GM18526 (cell line): ENCODE measurements around the gene TCF7L1.

Source experiments
- POLR2A ChIP-seq: IDR thresholded peaks from 3 replicates; pipeline ENCODE4 v1.6.1; 2011; ENCODE audit not compliant: insufficient read length; ENCODE audit errors: extremely low read depth

Gene TCF7L1

DNA sequence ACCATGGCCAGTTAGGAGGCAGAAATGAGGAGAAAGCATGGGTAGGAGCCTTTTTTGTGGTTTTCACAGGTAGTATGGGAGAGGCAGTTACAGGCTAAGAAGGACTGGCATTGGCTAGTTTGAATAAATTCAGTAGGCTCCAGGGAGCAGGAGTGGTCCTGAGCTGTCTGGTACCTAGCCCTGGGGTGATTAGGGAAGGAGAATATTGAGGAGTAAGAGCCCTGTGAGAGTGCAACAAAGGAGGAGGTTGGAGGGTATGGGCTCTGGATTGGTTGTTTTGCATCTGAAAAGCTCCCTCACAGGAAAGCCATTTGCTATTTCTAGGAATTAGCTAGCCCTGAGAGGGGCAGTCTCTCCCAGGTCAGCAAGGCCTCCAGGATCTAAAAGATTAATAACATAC is 13.3 kb upstream of the TCF7L1 start:
- TF ChIP-seq POLR2A = no peak

DNA sequence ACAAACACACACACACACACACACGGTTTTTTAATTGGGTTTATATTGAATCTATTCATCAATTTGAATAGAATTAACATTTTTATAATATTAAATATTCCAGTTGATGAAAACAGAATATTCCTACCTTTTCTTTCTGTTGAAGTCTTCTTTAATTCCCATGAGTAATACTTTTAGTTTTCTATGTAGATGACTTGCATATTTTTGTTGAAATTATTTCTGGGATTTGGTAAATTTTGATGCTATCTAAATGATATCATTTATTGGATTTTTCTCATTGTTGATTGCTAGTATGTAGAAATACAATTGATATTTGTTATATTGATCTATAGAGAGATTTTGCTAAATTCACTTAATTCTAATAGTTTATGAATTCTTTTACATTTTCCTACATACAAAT is 12.8 kb upstream of the TCF7L1 start:
- no peak for TF ChIP-seq POLR2A

DNA sequence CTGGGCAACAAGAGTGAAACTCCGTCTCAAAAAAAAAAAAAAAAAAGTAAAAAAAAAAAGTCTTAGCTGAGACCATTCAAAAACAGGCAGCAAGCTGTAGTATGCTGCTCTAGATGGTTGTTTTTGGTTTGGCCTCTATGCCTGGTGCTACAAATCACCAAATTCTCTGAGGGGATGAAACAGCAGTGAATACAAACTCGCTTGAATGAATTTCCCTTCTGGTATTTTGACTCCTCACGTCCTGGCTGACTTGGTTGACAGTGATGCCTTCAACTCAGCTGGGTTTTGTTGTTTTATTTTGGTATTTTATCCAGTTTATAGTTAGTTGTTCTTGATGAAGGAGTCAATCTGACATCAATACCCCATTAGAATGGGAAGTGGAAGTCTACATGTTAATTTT is 3.3 kb upstream of the TCF7L1 start:
- TF ChIP-seq POLR2A = no peak

DNA sequence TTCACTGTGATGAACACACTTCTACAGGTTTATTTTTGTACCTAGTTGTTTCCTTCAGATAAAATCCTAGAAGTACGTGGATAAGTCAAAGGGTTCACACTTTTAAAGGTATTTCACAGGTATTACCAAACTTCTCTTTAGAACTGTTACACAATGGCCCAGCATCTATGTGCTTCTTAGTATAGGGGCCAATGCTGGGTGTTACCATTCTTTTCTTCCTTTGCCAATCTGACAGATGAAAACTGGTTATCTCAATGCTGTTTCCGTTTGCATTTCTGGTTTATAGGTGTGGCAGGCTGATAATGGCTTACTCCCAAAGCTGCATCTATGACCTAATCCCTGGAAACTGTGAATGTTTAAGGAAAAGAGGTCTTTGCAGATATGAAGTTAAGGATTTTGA is 2.8 kb upstream of the TCF7L1 start:
- TF ChIP-seq POLR2A = no peak

DNA sequence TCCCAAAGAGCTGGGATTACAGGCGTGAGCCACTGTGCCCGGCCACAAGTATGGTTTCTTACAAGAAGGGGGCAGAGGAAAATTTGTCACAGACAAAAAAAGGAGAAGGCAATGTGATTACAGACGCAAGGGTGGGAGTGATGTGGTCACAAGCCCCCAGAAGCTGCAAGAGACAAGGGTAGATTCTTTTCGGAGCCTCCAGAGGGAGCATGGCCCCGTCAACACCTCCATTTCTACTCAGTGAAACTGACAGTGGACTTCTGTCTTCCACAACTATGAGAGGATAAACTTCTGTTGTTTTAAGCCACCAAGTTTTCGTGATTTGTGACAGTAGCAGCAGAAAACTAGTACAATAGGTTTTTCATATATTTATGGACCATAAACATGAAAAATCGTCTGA is 2.1 kb upstream of the TCF7L1 start:
- no peak for TF ChIP-seq POLR2A

DNA sequence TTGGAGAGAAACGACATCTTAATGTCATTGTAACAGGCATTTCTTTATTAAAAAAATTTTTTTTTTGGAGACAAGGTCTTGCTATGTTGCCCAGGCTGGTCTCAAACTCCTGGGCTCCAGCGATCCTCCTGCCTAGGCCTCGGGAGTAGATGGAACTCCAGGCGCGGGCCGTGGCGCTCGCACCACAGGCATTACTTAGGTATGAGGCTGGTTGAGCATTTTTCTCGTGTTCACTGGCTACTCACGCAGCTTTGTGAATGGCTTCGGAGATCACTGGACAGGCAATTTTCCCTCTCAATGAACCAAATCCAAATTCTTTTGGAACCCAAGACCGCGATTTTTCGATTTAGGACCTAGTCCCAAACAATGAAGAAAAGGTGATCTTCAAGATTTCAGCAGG is 795 bp upstream of the TCF7L1 start:
- TF ChIP-seq POLR2A = no peak

DNA sequence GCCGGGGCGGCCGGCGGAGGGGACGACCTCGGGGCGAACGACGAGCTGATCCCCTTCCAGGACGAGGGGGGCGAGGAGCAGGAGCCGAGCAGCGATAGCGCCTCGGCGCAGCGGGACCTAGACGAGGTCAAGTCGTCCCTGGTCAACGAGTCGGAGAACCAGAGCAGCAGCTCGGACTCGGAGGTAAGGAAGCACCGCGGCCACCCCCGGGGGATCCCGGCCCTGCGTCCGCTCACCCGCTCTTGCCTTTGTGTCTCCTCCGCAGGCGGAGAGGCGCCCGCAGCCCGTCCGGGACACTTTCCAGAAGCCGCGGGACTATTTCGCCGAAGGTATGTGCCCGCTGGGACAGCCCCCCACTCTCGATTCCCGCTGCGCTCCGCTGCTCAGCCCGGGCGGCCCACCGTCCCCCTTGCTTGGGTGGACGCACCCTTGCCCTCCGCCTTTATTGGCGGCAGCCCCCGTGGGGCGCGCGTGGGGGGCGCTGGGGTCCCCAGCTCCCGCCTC is 611 bp downstream of the TCF7L1 start:
- no peak for TF ChIP-seq POLR2A

DNA sequence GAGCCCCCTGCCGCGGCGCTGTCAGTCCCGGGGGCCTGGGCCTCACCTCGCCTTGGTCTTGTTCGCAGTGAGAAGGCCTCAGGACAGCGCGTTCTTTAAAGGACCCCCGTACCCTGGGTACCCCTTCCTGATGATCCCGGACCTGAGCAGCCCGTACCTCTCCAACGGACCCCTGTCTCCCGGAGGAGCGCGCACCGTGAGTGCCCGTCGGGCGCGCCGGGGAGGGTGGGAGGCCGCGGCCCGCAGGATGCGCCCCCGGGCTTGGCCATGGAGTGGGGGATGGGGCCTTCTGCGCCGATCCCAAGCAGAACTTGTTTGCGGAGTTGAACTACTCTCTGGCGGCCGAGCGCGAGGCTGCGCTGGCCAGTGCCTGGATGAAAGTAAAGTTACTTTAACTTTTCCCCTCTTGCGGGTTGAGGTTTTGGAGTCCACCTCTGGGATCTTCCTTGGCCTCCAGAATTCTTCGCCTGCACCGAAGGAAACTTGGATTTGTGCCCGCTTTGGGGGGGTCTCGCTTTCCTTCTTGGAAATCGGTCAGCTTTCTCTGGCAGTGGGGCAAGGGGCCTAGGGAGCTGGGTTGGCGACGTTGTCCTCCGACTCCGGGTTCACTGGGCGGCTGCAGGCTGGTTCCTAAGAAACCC is 1.2 kb downstream of the TCF7L1 start:
- no peak for TF ChIP-seq POLR2A

DNA sequence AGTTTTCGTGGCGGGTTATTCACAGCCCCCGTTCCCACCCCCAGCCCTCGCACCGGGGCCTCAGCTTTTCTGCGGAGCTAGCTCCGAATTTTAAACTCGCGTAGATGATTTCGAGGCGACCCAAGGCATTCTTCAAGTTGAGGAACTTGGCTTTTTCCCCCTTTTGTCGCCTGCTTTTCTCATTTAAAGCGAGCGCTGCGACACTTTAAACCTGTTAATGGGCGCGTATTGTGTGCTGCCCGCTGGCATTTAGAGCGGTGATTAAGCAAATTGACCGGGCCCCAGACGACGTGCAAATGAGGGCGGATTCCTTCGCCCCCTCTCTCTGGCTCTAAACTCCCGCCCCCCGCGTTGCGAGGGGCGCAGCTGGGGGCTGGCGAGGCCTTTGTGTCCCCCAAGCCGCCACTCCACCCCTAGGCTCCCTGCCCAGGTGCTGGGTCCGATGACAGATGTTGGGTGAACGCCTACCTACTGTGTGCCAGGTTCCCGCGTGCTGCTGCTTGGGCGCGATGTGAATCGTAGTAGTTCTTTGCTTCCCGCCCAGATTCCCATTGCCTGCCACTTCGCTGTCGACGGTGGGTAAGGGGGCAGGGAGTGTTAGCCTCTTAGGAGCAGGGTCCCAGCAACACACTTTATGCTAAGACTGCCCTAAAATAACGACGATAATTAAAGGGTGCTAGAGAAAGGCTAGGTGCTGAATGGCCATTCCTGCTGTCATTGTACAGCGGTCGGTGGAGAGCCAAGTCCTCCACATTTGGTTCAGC is 1.9 kb downstream of the TCF7L1 start:
- no peak for TF ChIP-seq POLR2A

DNA sequence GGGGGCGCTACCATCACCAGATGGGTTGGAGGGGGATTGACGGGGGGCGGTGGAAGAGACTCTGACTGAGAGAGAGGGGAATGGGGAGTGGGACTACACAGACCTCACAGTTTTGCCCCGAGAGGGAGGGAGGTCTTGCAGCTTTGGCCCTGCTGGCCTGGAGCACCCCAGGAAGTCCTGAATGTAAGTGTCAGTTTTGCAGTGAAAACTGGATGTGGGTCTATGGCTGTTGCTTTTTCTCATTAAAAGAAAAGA is 2.4 kb downstream of the TCF7L1 start:
- no peak for TF ChIP-seq POLR2A

DNA sequence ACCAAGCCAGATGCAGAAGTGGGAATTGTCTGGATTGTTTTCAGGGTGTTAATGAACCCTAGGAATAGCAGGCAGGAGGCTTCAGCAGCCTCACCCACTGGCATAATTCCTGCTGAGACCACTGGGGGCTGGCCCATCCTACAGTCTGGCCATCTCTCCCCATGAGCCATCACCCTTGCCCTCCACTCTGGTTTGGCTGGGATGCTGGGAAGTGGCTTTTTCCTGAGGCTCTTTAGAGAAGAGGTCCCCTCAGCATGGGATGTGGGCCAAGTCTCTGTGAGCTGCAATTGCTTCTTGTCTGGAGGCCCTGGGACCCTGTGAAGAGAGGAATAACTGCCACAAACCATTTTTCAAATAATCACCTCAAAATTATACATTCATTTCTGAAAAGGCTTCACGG is 4.0 kb downstream of the TCF7L1 start:
- TF ChIP-seq POLR2A = no peak

DNA sequence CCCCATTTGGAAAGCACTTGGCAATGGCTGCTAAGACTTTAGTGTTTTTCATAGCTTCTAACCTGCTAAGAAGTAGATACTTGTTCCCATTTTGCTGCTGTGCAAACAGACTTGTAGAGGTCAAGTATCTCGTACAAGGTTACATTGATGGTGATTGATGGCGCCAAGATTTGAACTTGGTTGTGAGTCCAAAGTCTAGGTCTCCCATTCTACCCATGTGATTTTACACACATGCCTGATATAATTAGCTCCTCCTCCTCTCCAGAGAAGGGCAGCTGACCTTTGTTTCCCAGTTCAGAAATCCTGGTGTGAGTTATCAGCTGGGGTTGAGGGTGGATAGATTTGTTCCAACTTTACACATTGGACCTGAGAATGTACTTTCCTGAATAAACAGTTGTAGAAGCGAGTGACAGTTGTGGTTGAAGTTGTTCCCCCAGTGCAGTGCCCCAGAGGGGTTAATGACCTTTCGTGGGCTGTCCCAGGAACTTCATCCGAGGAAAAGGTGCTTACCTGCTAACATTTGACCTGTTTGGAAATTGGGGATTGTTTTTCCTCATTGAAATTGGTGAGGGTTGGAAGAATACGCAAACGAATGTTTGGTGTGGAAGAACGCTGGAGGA is 10.4 kb downstream of the TCF7L1 start:
- TF ChIP-seq POLR2A = no peak

DNA sequence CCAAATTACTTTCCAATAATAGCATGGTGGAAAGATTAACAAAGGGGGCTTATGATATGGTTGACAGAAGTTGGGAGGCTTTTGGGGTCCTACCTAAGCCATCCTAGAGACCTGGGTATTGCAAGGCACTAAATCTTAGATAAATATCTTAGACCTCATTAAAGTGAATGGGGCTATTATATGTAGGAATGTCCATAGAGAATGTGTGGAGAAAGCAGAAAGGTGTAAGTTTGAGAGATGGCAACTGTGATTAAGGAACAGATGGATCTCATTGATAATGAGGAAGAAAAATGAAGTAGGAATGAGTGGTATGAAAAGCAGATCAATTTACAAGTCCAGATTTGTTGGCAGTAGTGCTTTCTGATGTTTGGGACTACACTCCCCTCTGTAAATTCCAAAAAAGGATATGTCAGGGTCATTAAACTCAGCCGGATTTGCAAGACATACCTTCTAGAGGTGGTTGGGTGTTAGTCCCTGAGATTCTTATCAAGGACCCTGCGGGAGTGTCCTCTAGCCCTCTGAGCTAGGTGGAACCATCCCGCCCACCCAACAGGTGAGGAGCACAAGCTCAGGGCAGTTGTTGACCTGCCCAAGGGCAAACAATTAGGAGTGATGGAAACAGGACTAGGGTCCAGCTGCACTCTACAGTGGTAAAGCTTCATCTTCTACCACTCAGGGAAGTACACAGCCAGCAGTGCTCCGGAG is 12.1 kb downstream of the TCF7L1 start:
- TF ChIP-seq POLR2A = no peak

DNA sequence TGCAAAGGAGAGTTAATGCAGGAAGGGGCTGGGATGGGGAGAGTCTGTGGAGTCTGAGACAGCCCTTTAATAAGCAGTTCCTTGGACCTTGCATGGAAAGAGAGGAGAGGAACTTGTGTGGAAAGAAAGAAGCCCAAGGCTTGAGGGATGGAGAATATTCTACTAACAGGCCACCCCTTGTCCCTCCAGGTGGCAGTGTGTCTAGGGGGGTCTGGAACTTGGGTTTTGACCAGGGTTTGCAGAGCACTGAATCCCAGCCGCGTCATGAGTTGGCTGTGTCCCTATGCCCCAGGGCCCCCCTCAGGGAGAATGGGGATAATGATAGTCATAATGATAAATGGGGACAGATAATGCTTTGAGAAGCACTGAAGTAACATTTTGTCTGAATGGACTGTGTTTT is 15.0 kb downstream of the TCF7L1 start:
- TF ChIP-seq POLR2A = no peak

DNA sequence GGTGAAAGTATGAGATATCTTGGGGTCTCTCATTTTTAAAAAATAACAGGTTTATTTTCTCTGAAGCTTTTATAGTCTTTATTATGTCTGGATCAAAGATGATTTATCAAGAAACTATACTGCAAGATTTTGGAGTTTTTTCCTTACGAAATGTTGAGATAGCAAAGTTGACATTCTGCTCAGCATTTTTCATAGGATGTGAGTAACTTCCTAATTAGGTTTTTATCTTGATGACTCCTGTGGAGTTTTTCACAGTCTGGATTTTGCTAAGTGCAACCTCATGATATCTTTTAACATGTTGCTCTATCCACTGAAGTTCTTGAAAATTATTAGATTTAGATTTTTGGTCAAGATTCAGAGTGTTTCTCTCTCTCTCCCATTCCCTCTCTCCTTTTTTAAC is 17.8 kb downstream of the TCF7L1 start:
- TF ChIP-seq POLR2A = no peak

DNA sequence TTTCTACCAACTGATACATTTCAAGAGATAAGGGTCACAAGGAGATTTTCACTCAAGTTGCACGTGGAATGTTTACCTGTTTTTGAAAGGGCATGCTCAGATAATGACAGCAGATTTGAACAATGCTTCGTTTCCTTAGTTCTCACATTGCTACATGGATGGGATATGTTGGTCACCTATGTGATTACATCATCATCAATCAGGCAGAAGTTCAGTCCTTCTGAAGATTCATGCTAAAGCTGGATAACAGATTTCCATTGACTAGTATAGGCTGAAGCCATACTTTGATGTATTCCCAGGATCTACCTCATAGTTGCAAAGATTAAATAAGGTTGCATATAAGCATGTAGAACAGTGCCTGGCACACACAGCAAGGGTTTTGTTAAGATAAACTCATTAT is 19.7 kb downstream of the TCF7L1 start:
- no peak for TF ChIP-seq POLR2A
